Suprapubic skin (tissue), 3 donors: ENCODE data around the gene KLHL25.

ENCODE experiments used
- POLR2AphosphoS5 ChIP-seq, 3 donors: sonication (generic); formaldehyde crosslinking; IDR thresholded peaks; one replicate each; pipeline ENCODE4 v1.6.1; 2017; ENCODE audit warnings: antibody characterized with exemption in 3 of 3
- TF ChIP-seq, protein P1 (sequence below), 2 donors: fragments of 200-600 bp in 1 of 2; fragments of 450-650 bp in 1 of 2; sonication (generic) in 1 of 2; IDR thresholded peaks; one replicate each; pipeline ENCODE4 v1.5.1; 2016 to 2019; ENCODE audit warnings: antibody characterized with exemption in 2 of 2, mild to moderate bottlenecking in 1 of 2, moderate library complexity in 1 of 2

DNA sequence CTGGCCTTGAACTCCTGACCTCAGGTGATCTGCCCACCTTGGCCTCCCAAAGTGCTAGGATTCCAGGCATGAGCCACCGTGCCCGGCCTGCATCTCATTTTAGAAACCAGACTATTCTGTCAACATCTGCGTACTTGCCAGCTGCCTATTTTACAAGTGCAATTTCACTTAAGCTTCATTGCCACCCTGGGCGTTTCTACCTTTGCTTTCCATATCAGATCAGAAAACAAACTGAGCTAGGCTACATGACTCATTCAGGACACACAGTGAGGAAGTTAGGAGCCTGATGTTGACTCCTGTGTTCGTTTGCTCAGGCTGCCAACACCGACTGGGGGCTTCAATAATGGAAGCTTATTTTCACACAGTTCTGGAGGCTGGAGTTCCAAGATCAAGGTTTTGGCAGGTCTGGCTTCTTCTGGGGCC, 42.3 kb upstream of the KLHL25 start:
- TF ChIP-seq, protein P1, sequence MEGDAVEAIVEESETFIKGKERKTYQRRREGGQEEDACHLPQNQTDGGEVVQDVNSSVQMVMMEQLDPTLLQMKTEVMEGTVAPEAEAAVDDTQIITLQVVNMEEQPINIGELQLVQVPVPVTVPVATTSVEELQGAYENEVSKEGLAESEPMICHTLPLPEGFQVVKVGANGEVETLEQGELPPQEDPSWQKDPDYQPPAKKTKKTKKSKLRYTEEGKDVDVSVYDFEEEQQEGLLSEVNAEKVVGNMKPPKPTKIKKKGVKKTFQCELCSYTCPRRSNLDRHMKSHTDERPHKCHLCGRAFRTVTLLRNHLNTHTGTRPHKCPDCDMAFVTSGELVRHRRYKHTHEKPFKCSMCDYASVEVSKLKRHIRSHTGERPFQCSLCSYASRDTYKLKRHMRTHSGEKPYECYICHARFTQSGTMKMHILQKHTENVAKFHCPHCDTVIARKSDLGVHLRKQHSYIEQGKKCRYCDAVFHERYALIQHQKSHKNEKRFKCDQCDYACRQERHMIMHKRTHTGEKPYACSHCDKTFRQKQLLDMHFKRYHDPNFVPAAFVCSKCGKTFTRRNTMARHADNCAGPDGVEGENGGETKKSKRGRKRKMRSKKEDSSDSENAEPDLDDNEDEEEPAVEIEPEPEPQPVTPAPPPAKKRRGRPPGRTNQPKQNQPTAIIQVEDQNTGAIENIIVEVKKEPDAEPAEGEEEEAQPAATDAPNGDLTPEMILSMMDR (IDR thresholded peaks at IDR 0.05) = no peak
- no peak for TF ChIP-seq POLR2AphosphoS5 (IDR thresholded peaks at IDR 0.05)
